RWPE2 (cell line): ENCODE data around the gene CAPN9.

Experiments used
- ATAC-seq: fragments of 200-7000 bp; cut with Tn5 transposase; 3 replicates; pipeline ENCODE4 v1.9.1; 2021; ENCODE audit warnings: low read depth
- DNase-seq: peaks from one replicate; pipeline ENCODE4 v3.0.0-alpha.2; 2020; ENCODE audit warnings: low spot score
- H3K27ac ChIP-seq: fragments of 450-650 bp; 2 replicates; pipeline ENCODE4 v1.5.1; 2017; ENCODE audit warnings: mild to moderate bottlenecking; ENCODE audit not compliant: poor library complexity, severe bottlenecking
- H3K27me3 ChIP-seq: fragments of 250-450 bp; sonication (Bioruptor Pico); 2 replicates; pipeline ENCODE4 v1.5.1; 2021; ENCODE audit warnings: mild to moderate bottlenecking, moderate library complexity; ENCODE audit not compliant: insufficient read depth, poor library complexity, severe bottlenecking
- H3K36me3 ChIP-seq: fragments of 250-450 bp; sonication (Bioruptor Pico); 2 replicates; pipeline ENCODE4 v1.5.1; 2020; ENCODE audit warnings: low read depth, mild to moderate bottlenecking, moderate library complexity
- H3K4me1 ChIP-seq: fragments of 250-450 bp; sonication (Bioruptor Pico); 2 replicates; pipeline ENCODE4 v1.5.1; 2021; ENCODE audit warnings: mild to moderate bottlenecking, moderate library complexity; ENCODE audit not compliant: insufficient read depth, poor library complexity, severe bottlenecking
- H3K4me3 ChIP-seq: fragments of 250-450 bp; sonication (Bioruptor Pico); 2 replicates; pipeline ENCODE4 v1.5.1; 2021; ENCODE audit warnings: mild to moderate bottlenecking, moderate library complexity; ENCODE audit not compliant: severe bottlenecking
- H3K9me3 ChIP-seq: fragments of 250-450 bp; sonication (Bioruptor Pico); 2 replicates; pipeline ENCODE4 v1.5.1; 2021; ENCODE audit warnings: mild to moderate bottlenecking, moderate library complexity; ENCODE audit not compliant: severe bottlenecking
- CTCF ChIP-seq: fragments of 450-650 bp; IDR thresholded peaks from one replicate; pipeline ENCODE4 v1.5.1; 2017; ENCODE audit warnings: mild to moderate bottlenecking, moderate library complexity; ENCODE audit not compliant: poor library complexity, severe bottlenecking

Gene CAPN9

GRCh38 chr1:230781131-230781530 lies 33.9 kb downstream of the CAPN9 start:
- ATAC-seq (no peak), DNase-seq (no peak)
- TF ChIP-seq CTCF = no peak
- Histone ChIP-seq H3K9me3 (no peaks in the 10 kb centered on the region), H3K4me3 (no peak overlapping the region), H3K4me1 (no peaks in the 10 kb centered on the region), H3K36me3 (no peaks in the 10 kb centered on the region), H3K27me3 (no peaks in the 10 kb centered on the region), H3K27ac (no peak overlapping the region)

GRCh38 chr1:230781594-230781993 lies 34.4 kb downstream of the CAPN9 start:
- no peak for ATAC-seq
- Histone ChIP-seq H3K27ac (no peak overlapping the region), H3K4me3 (no peak overlapping the region), H3K27me3 (no peaks in the 10 kb centered on the region), H3K9me3 (no peaks in the 10 kb centered on the region), H3K4me1 (no peaks in the 10 kb centered on the region), H3K36me3 (no peaks in the 10 kb centered on the region)
- TF ChIP-seq CTCF = no peak
- DNase-seq = no peak

DNA sequence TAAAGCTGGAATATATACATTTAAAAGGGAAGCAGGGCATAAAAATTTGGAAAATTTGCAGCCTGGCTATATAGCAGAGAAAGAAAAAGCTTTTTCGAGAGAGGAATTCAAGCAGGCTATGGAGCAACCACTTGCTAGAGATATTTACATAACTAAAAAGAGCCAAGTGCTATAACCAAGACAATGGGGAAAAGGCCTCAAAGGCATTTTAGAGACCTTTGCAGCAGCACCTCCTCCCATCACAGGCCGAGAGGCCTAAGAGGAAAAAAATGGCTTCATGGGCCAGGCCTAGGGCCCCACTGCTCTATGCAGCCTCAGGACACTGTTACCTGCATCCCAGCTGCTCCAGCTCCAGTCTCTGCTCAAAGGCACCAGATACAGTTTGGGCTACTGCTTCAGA lies 37.0 kb downstream of the CAPN9 start:
- no peaks in the 10 kb centered on the region for H3K27me3 ChIP-seq
- H3K4me1 ChIP-seq = no peaks in the 10 kb centered on the region
- no peak for TF ChIP-seq CTCF
- DNase-seq (no peak), ATAC-seq (no peak)
- no peak overlapping the region for H3K27ac ChIP-seq
- H3K36me3 ChIP-seq = no peaks in the 10 kb centered on the region
- H3K4me3 ChIP-seq = no peak overlapping the region
- H3K9me3 ChIP-seq = no peaks in the 10 kb centered on the region

DNA sequence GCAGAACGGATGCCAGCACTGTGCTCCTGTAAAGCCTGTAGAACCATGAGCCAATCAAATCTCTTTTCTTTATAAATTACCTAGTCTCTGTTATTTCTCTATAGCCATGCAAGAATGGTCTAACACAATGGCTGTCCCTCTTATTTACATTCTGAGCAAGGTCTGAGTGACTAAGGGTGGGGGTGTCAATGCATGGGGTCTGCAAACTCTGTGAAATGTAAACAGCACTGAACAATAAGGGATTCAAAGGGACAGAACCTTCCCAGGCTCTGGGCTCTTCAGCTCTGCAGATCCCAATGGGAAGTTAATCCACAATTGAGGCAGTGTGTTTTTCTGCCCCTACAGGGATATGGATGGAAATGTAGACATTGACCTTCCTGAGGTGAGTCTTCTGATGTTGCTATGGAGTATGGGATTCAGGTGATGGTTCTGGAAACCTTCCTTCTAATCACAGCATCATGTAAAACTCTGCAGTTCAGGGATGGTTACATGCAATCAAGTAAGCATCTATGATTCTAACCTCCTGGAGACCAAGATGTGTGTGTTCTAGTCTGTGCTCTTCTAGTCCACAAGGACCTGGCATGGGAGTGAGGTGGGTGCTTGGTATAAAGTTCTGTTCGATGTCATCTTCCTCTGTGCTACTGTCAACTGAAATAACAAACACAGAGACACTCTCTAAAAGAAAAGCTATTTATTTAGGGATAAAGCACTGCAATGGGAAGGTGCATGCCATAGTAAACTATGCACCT lies 38.6 kb downstream of the CAPN9 start:
- H3K36me3 ChIP-seq = no peaks in the 10 kb centered on the region
- no peak for ATAC-seq
- H3K27ac ChIP-seq = no peak overlapping the region

More for the DNA sequence above, 38.6 kb downstream of the CAPN9 start:
- H3K27me3 ChIP-seq = no peaks in the 10 kb centered on the region
- no peaks in the 10 kb centered on the region for H3K4me1 ChIP-seq
- TF ChIP-seq CTCF = no peak
- H3K4me3 ChIP-seq = no peak overlapping the region
- H3K9me3 ChIP-seq = no peaks in the 10 kb centered on the region
- no peak for DNase-seq
